Body of pancreas (tissue), 4 donors: ENCODE results near the gene ISYNA1. TPM values are rescaled to one million over a fixed set of nuclear protein-coding genes. Genes with fewer than 3 reads are reported as not detected.

Source experiments
- ATAC-seq: fragments of 150-250 bp; one replicate; pipeline ENCODE4 v1.9.1; 2016
- DNase-seq, 4 donors: peaks; one replicate each; pipeline ENCODE4 v3.0.0-alpha.2; 2019
- H3K27ac ChIP-seq, 4 donors: fragments of 200-600 bp; sonication (generic); 1 replicate in 3 of 4; 2 replicates in 1 of 4; pipeline versions ENCODE4 v1.5.1 to v1.6.1; 2016 to 2019; ENCODE audit warnings: mild to moderate bottlenecking in 1 of 4, mixed read lengths in 1 of 4, moderate library complexity in 1 of 4
- H3K27me3 ChIP-seq, 2 donors: fragments of 200-600 bp; sonication (generic); one replicate each; pipeline ENCODE4 v1.6.0; 2016; ENCODE audit warnings: mild to moderate bottlenecking in 1 of 2
- H3K36me3 ChIP-seq, 2 donors: fragments of 200-600 bp; sonication (generic); replicated peaks in 1 of 2; 2 replicates each; pipeline ENCODE4 v1.5.1; 2016; ENCODE audit warnings: low read depth in 2 of 2; ENCODE audit not compliant: insufficient read depth in 1 of 2
- H3K4me1 ChIP-seq: fragments of 200-600 bp; sonication (generic); one replicate; pipeline ENCODE4 v1.6.0; 2016
- H3K4me3 ChIP-seq, 2 donors: fragments of 200-600 bp; sonication (generic); 1 replicate in 1 of 2; 2 replicates in 1 of 2; pipeline ENCODE4 v1.5.1; 2016 to 2019
- H3K9me3 ChIP-seq, 3 donors: fragments of 200-600 bp; sonication (generic); 1 replicate in 2 of 3; 2 replicates in 1 of 3; pipeline ENCODE4 v1.5.1; 2016
- CTCF ChIP-seq, 7 experiments: fragments of 450-650 bp in 4 of 7; fragments of 200-600 bp in 3 of 7; sonication (generic) in 3 of 7; IDR thresholded peaks; one replicate each; pipeline ENCODE4 v1.5.1; 2016 to 2019; ENCODE audit warnings: antibody characterized with exemption in 7 of 7
- POLR2A ChIP-seq, 3 donors: fragments of 450-650 bp; IDR thresholded peaks; one replicate each; pipeline ENCODE4 v1.6.1; 2016; ENCODE audit warnings: antibody characterized with exemption in 3 of 3, mild to moderate bottlenecking in 2 of 3
- WGBS, 2 donors: methylation state at CpG; one replicate each; pipeline ENCODE4 v1.1.5; 2017; 5-methylcytosine and 5-hydroxymethylcytosine counted together
- intact Hi-C: fragments of 100-400 bp; cut with DNase I; formaldehyde crosslinking; loops from one replicate; pipeline ENCODE4 v1.15.1; 2023
- total RNA-seq, 2 donors: library from RNA; depleted of rRNA; stranded (reverse); fragments of >200 nt; gene quantifications; one replicate each; pipeline ENCODE4 v1.1.0, GENCODE V29; 2016

ISYNA1 gene
- total RNA-seq, 2 donors from 2014 or later = 52.7 to 72.8 TPM

- no peak overlapping the region for H3K4me3 ChIP-seq
- no peak for ATAC-seq
- intact Hi-C loops = no loop called here
- no peaks in the 10 kb centered on the region for H3K9me3 ChIP-seq
- peaks cover 25 to 33% of the 10 kb centered on the region in 2 donors for H3K36me3 ChIP-seq
- peaks cover 11% of the 10 kb centered on the region for H3K4me1 ChIP-seq
- no peaks in the 10 kb centered on the region for H3K27me3 ChIP-seq
- no peak for DNase-seq
- 93 to 100% methylated on average over 1 to 14 of the region's 14 CpGs for WGBS, 2 donors
- H3K27ac ChIP-seq = no peak overlapping the region
- no peak for TF ChIP-seq POLR2A (IDR thresholded peaks at IDR 0.05)
- no peak for TF ChIP-seq CTCF (IDR thresholded peaks at IDR 0.05)
Measured at GRCh38 chr19:18449552-18449951, 11.6 kb upstream of the ISYNA1 start.

GRCh38 chr19:18446811-18447359 lies 9.0 kb upstream of the ISYNA1 start:
- TF ChIP-seq CTCF (IDR thresholded peaks at IDR 0.05) (no peak), POLR2A (IDR thresholded peaks at IDR 0.05) (no peak)
- ATAC-seq (no peak), DNase-seq (no peak)
- Histone ChIP-seq H3K36me3 (peaks cover 35 to 36% of the 10 kb centered on the region in 2 donors), H3K4me3 (no peak overlapping the region), H3K9me3 (no peaks in the 10 kb centered on the region), H3K4me1 (peaks cover 11% of the 10 kb centered on the region), H3K27ac (no peak overlapping the region), H3K27me3 (no peaks in the 10 kb centered on the region)
- 84 to 92% methylated on average over 9 to 12 of the region's 12 CpGs for WGBS, 2 donors
- intact Hi-C loops = no loop called here

GRCh38 chr19:18446145-18446810 lies 8.3 kb upstream of the ISYNA1 start:
- H3K4me1 ChIP-seq = peaks cover 14% of the 10 kb centered on the region
- ATAC-seq (no peak), DNase-seq (no peak)
- no peak for TF ChIP-seq CTCF (IDR thresholded peaks at IDR 0.05)
- no peak for TF ChIP-seq POLR2A (IDR thresholded peaks at IDR 0.05)
- no peak overlapping the region for H3K27ac ChIP-seq
- H3K36me3 ChIP-seq = peaks cover 35 to 36% of the 10 kb centered on the region in 2 donors
- WGBS, 2 donors = 86 to 90% methylated on average over 17 to 18 of the region's 34 CpGs
- H3K27me3 ChIP-seq = no peaks in the 10 kb centered on the region
- intact Hi-C loops = no loop called here
- H3K4me3 ChIP-seq = no peak overlapping the region
- no peaks in the 10 kb centered on the region for H3K9me3 ChIP-seq

GRCh38 chr19:18445262-18445948 lies 7.5 kb upstream of the ISYNA1 start:
- H3K4me1 ChIP-seq = peaks cover 15% of the 10 kb centered on the region
- H3K4me3 ChIP-seq = no peak overlapping the region
- WGBS, 2 donors = 78 to 88% methylated on average over 13 to 15 of the region's 15 CpGs
- intact Hi-C loops = no loop called here
- no peak overlapping the region for H3K27ac ChIP-seq
- peaks cover 33% of the 10 kb centered on the region in 2 donors for H3K36me3 ChIP-seq
- no peaks in the 10 kb centered on the region for H3K9me3 ChIP-seq
- no peak for TF ChIP-seq CTCF (IDR thresholded peaks at IDR 0.05)
- no peak for TF ChIP-seq POLR2A (IDR thresholded peaks at IDR 0.05)
- ATAC-seq = no peak
- DNase-seq = no peak
- no peaks in the 10 kb centered on the region for H3K27me3 ChIP-seq
